Measurements from ENCODE around the gene CCDC57. TPM values are rescaled to one million over a fixed set of nuclear protein-coding genes. Genes with fewer than 3 reads are reported as not detected.

The CCDC57 gene
- total RNA-seq, 2 experiments from 2014 or later, result 56.6 to 64.2 TPM

- DNase-seq (no peak), ATAC-seq (no peak)
- Mint-ChIP-seq H3K27me3 (no peaks in the 10 kb centered on the region), H3K36me3 (ENCODE audit: low read depth) (peaks cover 8% of the 10 kb centered on the region), H3K4me1 (ENCODE audit: low read depth) (peaks cover 4% of the 10 kb centered on the region), H3K9me3 (no peaks in the 10 kb centered on the region), H3K27ac (no peak overlapping the region), H3K4me3 (no peak overlapping the region)
- ChIA-PET CTCF (interaction anchor here (1.0 to 4.7 kb wide), 13 partner anchors 10 to 229 kb away, joined by 3 to 26 read pairs (median 3); partner anchors contain the start of gene RAC3), POLR2A (interaction anchor here (1.1 kb wide), 1 partner anchor 104 kb away, joined by 3 read pairs; no protein-coding TSS in a partner anchor)
- TF ChIP-seq CTCF (IDR thresholded peaks at IDR 0.05), result no peak
- intact Hi-C loops (cut with micrococcal nuclease), result loop anchor here (10.0 kb wide), 1 partner anchor 130 kb away; the partner anchor contains the start of genes CENPX and LRRC45
Observed at GRCh38 chr17:82154881-82155331, 57.7 kb downstream of the CCDC57 start.

DNA sequence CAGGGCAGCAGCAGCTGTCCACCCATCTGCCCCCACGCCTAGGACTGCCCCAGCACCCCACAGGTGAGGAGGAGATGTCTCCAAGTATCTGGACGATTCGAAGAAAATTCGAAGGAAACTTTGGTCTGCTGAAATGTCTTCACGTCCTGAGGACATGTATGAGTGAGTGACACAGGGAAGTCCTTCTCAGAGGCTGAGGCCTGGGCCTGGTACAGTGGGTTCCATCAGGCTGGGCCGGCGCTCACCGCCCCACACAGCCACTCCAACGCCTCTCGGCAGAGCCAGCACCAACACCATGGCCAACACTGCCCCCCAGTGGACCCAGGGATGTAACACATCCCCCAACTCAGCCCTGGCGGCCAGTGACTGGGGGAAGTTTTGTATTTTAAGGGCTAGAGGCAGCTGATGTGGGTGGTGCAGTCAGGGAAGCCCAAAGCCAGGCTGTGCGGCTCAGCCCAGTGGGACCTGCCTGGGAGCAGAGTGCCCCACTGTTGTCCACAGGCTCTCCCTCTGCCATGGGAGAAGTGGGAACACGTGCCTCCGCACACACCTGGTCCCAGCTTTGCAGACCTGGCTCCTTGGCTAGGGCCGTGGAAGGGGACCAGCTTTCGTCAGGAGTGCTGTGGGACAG, 58.8 kb downstream of the CCDC57 start:
- ChIA-PET POLR2A (interaction anchor here (0.7 kb wide), 1 partner anchor 65 kb away, joined by 3 read pairs; no protein-coding TSS in a partner anchor), CTCF (interaction anchor here (0.6 to 4.7 kb wide), 15 partner anchors 9 to 228 kb away, joined by 3 to 26 read pairs (median 3); partner anchors contain the start of genes GPS1, RAC3 and RFNG)
- ATAC-seq (peak; percentile 100), DNase-seq (peak; percentile 89)
- Mint-ChIP-seq H3K27me3 (no peaks in the 10 kb centered on the region), H3K36me3 (ENCODE audit: low read depth) (peaks cover 5% of the 10 kb centered on the region), H3K4me1 (ENCODE audit: low read depth) (peaks cover 4% of the 10 kb centered on the region), H3K27ac (no peak overlapping the region), H3K9me3 (no peaks in the 10 kb centered on the region), H3K4me3 (no peak overlapping the region)
- TF ChIP-seq CTCF (IDR thresholded peaks at IDR 0.05), result peak; percentile 96
- intact Hi-C loops (cut with micrococcal nuclease), result loop anchor here (10.0 kb wide), 1 partner anchor 129 kb away; the partner anchor contains the start of genes CENPX and LRRC45

DNA sequence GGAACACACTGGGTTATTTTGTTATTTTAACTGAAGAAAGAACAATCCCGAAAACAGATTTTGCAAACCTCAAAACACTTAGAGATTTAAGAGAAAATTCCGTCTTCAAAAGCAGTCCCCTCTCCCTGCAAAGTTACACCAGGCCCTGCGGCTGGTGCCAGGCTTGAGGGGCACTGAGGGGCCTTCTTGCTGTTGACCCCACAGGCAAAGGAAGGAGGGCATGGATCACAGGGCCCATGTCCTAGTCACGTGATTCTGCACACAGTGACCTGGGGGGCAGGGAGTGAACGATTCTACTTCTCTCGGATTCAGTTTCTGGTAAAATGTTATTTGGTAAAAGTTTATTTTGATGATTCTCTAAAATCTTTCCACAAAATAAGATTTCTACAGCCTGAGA, 59.3 kb downstream of the CCDC57 start:
- peaks cover 5% of the 10 kb centered on the region for H3K36me3 Mint-ChIP-seq (ENCODE audit: low read depth)
- no peak overlapping the region for H3K27ac Mint-ChIP-seq
- ChIA-PET POLR2A (no interaction called here), CTCF (interaction anchor here (1.1 to 4.7 kb wide), 2 partner anchors 47 to 123 kb away, joined by 3 to 26 read pairs; partner anchors contain the start of gene RAC3)
- ATAC-seq (no peak), DNase-seq (no peak)
- H3K27me3 Mint-ChIP-seq, result no peaks in the 10 kb centered on the region
- no peak overlapping the region for H3K4me3 Mint-ChIP-seq
- intact Hi-C loops (cut with micrococcal nuclease), result loop anchor here (10.0 kb wide), 1 partner anchor 128 kb away; the partner anchor contains the start of genes CENPX and LRRC45
- no peak for TF ChIP-seq CTCF (IDR thresholded peaks at IDR 0.05)
- peaks cover 4% of the 10 kb centered on the region for H3K4me1 Mint-ChIP-seq (ENCODE audit: low read depth)
- no peaks in the 10 kb centered on the region for H3K9me3 Mint-ChIP-seq

DNA sequence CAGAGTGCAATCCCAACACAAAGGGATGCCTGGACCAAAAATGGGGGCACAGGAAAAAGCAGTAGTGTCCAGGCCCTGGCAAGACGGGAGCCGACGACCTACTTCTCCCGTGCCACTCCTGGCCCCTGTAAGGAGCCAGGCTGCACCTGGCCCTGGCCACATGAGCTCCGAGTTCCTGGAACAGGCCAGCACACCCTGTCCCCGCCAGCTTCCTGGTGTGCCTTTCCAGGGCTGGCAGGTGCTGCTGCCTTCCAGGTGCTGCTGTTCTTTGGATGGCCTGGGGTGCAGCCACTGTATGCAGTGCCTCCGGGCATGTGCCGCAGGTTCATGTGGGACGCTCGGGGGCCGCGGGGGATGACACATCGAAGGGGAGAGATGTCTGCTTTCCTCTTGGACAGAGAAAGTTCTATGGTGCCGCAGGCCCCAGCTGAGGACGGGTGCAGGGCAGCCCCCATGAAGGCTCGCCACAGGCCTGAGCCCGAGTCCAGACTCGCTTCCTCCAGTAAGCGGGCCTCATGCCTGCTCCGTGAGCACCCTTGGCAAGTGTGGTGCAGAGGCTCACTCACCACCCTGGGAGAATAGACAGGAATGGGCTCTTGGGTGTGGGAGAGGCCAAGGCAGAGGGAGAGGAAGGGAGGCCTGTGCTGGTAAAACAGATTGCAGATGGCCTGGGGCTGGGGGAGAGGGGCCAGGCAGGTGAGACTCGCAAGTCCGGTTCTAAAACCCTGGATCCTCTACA, 59.9 kb downstream of the CCDC57 start:
- DNase-seq (no peak), ATAC-seq (no peak)
- Mint-ChIP-seq H3K4me1 (ENCODE audit: low read depth) (peaks cover 4% of the 10 kb centered on the region), H3K36me3 (ENCODE audit: low read depth) (peaks cover 7% of the 10 kb centered on the region), H3K27ac (no peak overlapping the region), H3K4me3 (no peak overlapping the region), H3K27me3 (no peaks in the 10 kb centered on the region), H3K9me3 (no peaks in the 10 kb centered on the region)
- ChIA-PET POLR2A (interaction anchor here (0.8 kb wide), 1 partner anchor 115 kb away, joined by 3 read pairs; the partner anchor contains the start of gene DCXR), CTCF (interaction anchor here (4.7 kb wide), 1 partner anchor 122 kb away, joined by 26 read pairs; the partner anchor contains the start of gene RAC3)
- TF ChIP-seq CTCF (IDR thresholded peaks at IDR 0.05), result no peak
- intact Hi-C loops (cut with micrococcal nuclease), result loop anchor here (10.0 kb wide), 1 partner anchor 128 kb away; the partner anchor contains the start of genes CENPX and LRRC45

Measured in activated CD8-positive, alpha-beta T cell treated with anti-CD3 and anti-CD28 coated beads for 36 hours (primary cell).